CD4-positive, alpha-beta T cell (primary cell): Measurements from ENCODE around the gene DCAF4. TPM values are rescaled to one million over a fixed set of nuclear protein-coding genes. Genes with fewer than 3 reads are reported as not detected.
"Not testable (repeated sequence)": the region's sequence is repeated elsewhere in the genome, so short reads cannot be mapped to it uniquely, and the experiment has no call there.

Experiments
- ATAC-seq: fragments of 200-7000 bp; cut with Tn5 transposase; one replicate; pipeline ENCODE4 v1.10.0; 2022; ENCODE audit warnings: mild to moderate bottlenecking; ENCODE audit not compliant: poor library complexity
- CTCF ChIA-PET: fragments of 350-600 bp; sonication (Branson Sonifier 250); formaldehyde crosslinking; loops from one replicate; lab custom pipeline; 2021; ENCODE audit warnings: antibody characterized with exemption, inconsistent platforms; lab: Charles Lee
- POLR2A ChIA-PET: fragments of 350-600 bp; sonication (Branson Sonifier 250); formaldehyde crosslinking; loops from one replicate; lab custom pipeline; 2021; ENCODE audit warnings: antibody characterized with exemption, inconsistent platforms; lab: Charles Lee
- DNase-seq, 14 experiments: peaks; one replicate each; pipeline ENCODE4 v3.0.0-alpha.2; 2013 to 2020; ENCODE audit warnings: mixed read lengths in 2 of 14
- H3K27ac ChIP-seq, 2 donors: one replicate each; pipeline versions ENCODE4 v1.5.1 to v1.7.0; 2013; ENCODE audit warnings: low read length in 2 of 2, low read depth in 1 of 2, mild to moderate bottlenecking in 1 of 2
- H3K27me3 ChIP-seq, 2 experiments: 1 replicate in 1 of 2; 2 replicates in 1 of 2; pipeline versions ENCODE4 v1.6.1 to v1.7.0; 2013; ENCODE audit warnings: low read length in 2 of 2, control low read depth in 1 of 2, mild to moderate bottlenecking in 1 of 2, moderate library complexity in 1 of 2; ENCODE audit not compliant: insufficient read depth in 2 of 2, control insufficient read depth in 1 of 2
- H3K36me3 ChIP-seq: one replicate; pipeline ENCODE4 v1.6.1; 2013; ENCODE audit warnings: low read length, control low read depth; ENCODE audit not compliant: insufficient read depth
- H3K4me1 ChIP-seq: one replicate; pipeline ENCODE4 v1.6.1; 2013; ENCODE audit warnings: low read length, control low read depth; ENCODE audit not compliant: insufficient read depth
- H3K4me3 ChIP-seq: one replicate; pipeline ENCODE4 v1.5.1; 2013; ENCODE audit warnings: mild to moderate bottlenecking, low read length, moderate library complexity
- H3K9me3 ChIP-seq, 2 experiments: 1 replicate in 1 of 2; 2 replicates in 1 of 2; pipeline versions ENCODE4 v1.6.1 to v1.7.0; 2013; ENCODE audit warnings: low read length in 2 of 2, mild to moderate bottlenecking in 2 of 2, control low read depth in 1 of 2, moderate library complexity in 1 of 2; ENCODE audit not compliant: control insufficient read depth in 1 of 2, insufficient read depth in 1 of 2
- H3K27ac Mint-ChIP-seq: one replicate; pipeline ENCODE4 v1.8.0; 2020; ENCODE audit warnings: mixed read lengths
- H3K27me3 Mint-ChIP-seq: one replicate; pipeline ENCODE4 v1.8.0; 2021; ENCODE audit warnings: mixed read lengths
- H3K36me3 Mint-ChIP-seq: one replicate; pipeline ENCODE4 v1.8.0; 2021; ENCODE audit warnings: low read depth, mixed read lengths
- H3K4me1 Mint-ChIP-seq: one replicate; pipeline ENCODE4 v1.8.0; 2021; ENCODE audit warnings: low read depth, mixed read lengths
- H3K4me3 Mint-ChIP-seq: one replicate; pipeline ENCODE4 v1.8.0; 2020; ENCODE audit warnings: mild to moderate bottlenecking, mixed read lengths
- H3K9me3 Mint-ChIP-seq: one replicate; pipeline ENCODE4 v1.8.0; 2020; ENCODE audit warnings: mixed read lengths
- intact Hi-C, 2 experiments: fragments of 100-400 bp; cut with DNase I in 1 of 2; cut with micrococcal nuclease in 1 of 2; formaldehyde crosslinking; loops; one replicate each; pipeline versions ENCODE4 v1.15.1 to v1.9.0; 2023 to 2025; cut with DNase I, micrococcal nuclease
- total RNA-seq, 174 experiments: library from RNA in 2 of 174; stranded (reverse) in 2 of 174; gene quantifications; one replicate each; pipeline ENCODE4 v1.2.3 and lab custom pipeline; 2021 to 2026
- TF ChIP-seq, protein P1 (sequence below): fragments of 200-600 bp; IDR thresholded peaks from one replicate; pipeline ENCODE4 v1.8.0; 2022; ENCODE audit warnings: antibody characterized with exemption, mild to moderate bottlenecking

Gene DCAF4
- total RNA-seq, 2 experiments from 2014 or later, result 20.8 to 22.8 TPM

DNA sequence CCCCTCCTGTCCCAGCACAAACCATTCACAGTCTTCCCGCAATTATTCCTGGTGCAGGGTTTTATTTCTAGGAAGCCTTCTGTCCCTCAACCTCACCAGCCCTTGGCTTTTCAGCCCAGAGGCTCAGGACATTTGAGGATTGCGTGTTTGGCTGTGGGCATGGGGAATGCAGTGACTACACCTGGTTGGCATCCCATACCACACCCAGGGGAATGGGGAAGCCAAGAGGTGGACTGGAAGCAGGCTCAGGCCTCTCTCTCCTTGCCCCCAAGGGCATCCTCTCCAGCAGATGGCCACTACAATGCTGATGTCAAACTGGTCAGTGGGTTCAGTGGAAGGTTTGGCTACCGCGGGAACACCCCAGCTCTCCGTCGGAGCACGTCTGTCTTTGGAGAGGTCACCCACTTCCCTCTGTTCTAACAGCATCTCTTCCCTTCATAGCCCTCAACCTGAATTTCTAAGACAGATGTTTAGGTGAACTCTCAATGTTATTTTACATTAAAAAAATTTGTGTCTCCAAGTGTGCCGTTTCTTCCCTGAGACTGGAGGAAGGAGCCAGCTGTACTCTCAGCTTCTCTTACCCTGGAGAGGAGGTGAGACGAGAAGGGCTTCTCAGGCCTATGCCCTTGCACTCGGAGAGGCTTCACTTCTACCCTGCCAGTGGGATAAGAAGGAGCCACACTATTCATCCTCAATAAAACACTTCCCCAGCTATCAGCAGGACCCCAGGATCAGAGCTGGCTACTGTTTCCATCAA, 35.5 kb downstream of the DCAF4 start:
- ChIA-PET POLR2A (no interaction called here), CTCF (interaction anchor here (1.5 kb wide), 1 partner anchor 13 kb away, joined by 5 read pairs; no protein-coding TSS in a partner anchor)
- Mint-ChIP-seq H3K27me3 (no peaks in the 10 kb centered on the region), H3K4me1 (no peaks in the 10 kb centered on the region), H3K27ac (no peak overlapping the region), H3K9me3 (no peaks in the 10 kb centered on the region), H3K36me3 (peaks cover 66% of the 10 kb centered on the region), H3K4me3 (no peak overlapping the region)
- no peak overlapping the region for H3K27ac ChIP-seq
- ATAC-seq, result no peak
- intact Hi-C loops, result no loop called here
- no peaks in the 10 kb centered on the region for H3K4me1 ChIP-seq
- no peak overlapping the region for H3K4me3 ChIP-seq
- DNase-seq, result no peak
- H3K36me3 ChIP-seq, result peaks cover 34% of the 10 kb centered on the region
- TF ChIP-seq, protein P1, sequence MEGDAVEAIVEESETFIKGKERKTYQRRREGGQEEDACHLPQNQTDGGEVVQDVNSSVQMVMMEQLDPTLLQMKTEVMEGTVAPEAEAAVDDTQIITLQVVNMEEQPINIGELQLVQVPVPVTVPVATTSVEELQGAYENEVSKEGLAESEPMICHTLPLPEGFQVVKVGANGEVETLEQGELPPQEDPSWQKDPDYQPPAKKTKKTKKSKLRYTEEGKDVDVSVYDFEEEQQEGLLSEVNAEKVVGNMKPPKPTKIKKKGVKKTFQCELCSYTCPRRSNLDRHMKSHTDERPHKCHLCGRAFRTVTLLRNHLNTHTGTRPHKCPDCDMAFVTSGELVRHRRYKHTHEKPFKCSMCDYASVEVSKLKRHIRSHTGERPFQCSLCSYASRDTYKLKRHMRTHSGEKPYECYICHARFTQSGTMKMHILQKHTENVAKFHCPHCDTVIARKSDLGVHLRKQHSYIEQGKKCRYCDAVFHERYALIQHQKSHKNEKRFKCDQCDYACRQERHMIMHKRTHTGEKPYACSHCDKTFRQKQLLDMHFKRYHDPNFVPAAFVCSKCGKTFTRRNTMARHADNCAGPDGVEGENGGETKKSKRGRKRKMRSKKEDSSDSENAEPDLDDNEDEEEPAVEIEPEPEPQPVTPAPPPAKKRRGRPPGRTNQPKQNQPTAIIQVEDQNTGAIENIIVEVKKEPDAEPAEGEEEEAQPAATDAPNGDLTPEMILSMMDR, result no peak
- no peaks in the 10 kb centered on the region for H3K9me3 ChIP-seq
- no peaks in the 10 kb centered on the region for H3K27me3 ChIP-seq

DNA sequence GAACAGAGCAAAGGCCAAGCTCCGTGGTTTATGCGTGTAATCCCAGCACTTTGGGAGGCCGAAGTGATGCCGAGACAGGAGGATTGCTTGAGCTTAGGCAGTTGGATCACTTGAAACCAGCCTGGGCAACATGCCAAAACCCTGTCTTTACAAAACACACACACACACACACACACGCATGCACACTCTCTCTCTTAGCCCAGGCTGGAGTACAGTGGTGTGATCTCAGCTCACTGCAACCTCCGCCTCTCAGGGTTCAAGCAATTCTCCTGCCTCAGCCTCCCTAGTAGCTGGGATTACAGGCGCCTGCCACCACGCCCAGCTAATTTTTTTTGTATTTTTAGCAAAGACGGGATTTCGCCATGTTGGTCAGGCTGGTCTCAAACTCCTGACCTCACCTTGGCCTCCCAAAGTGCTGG, 36.1 kb downstream of the DCAF4 start:
- H3K4me1 ChIP-seq, H3K9me3 ChIP-seq, H3K27me3 Mint-ChIP-seq, DNase-seq, intact Hi-C loops, H3K9me3 Mint-ChIP-seq, H3K27ac ChIP-seq, H3K27me3 ChIP-seq, POLR2A ChIA-PET, H3K27ac Mint-ChIP-seq, H3K4me3 Mint-ChIP-seq, H3K4me1 Mint-ChIP-seq, ATAC-seq, H3K4me3 ChIP-seq: not testable (repeated sequence)
- H3K36me3 Mint-ChIP-seq, result peaks cover 66% of the 10 kb centered on the region
- CTCF ChIA-PET, result interaction anchor here (1.5 kb wide), 1 partner anchor 14 kb away, joined by 5 read pairs; no protein-coding TSS in a partner anchor
- H3K36me3 ChIP-seq, result peaks cover 30% of the 10 kb centered on the region

DNA sequence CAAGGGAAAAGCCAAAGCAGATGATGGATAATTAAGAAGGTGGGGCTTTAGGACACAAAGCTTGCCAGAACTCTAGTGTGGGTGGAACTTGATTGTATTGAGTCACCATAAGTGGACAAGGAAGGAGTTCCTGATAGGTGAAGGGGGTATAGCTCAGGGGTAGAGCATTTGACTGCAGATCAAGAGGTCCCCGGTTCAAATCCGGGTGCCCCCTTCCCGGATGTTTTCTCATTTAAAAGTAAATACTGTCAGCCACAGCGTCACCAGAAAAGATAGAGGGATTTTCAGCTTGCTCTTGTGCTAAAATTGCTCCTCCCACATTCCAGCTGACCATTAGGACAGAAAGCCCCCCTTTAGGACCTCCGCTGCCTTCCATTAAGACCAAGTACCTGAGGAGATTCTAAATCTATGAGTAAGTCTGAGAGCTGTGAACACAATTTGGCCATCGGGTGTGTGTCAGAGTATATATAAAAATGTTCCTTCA, 36.6 kb downstream of the DCAF4 start:
- Histone ChIP-seq H3K4me3 (no peak overlapping the region), H3K36me3 (peaks cover 24% of the 10 kb centered on the region), H3K27ac (no peak overlapping the region), H3K9me3 (no peaks in the 10 kb centered on the region), H3K4me1 (no peaks in the 10 kb centered on the region), H3K27me3 (no peaks in the 10 kb centered on the region)
- Mint-ChIP-seq H3K27me3 (no peaks in the 10 kb centered on the region), H3K4me1 (no peaks in the 10 kb centered on the region), H3K27ac (no peak overlapping the region), H3K36me3 (peaks cover 64% of the 10 kb centered on the region), H3K4me3 (no peak overlapping the region), H3K9me3 (no peaks in the 10 kb centered on the region)
- DNase-seq (no peak), ATAC-seq (no peak)
- POLR2A ChIA-PET, result interaction anchor here (0.8 kb wide), 1 partner anchor 9 kb away, joined by 4 read pairs; no protein-coding TSS in a partner anchor
- CTCF ChIA-PET, result interaction anchor here (1.5 kb wide), 1 partner anchor 15 kb away, joined by 5 read pairs; no protein-coding TSS in a partner anchor
- TF ChIP-seq, protein P1, result no peak
- intact Hi-C loops, result no loop called here
